Measurements from ENCODE around the gene CAMLG. TPM values are rescaled to one million over a fixed set of nuclear protein-coding genes. Genes with fewer than 3 reads are reported as not detected.

CAMLG gene
- total and polyA plus RNA-seq, 2 of the 13 experiments (the other 11 are each of a cell fraction or from before 2014, with no cell fraction given), result 14.2 to 19.8 TPM

DNA sequence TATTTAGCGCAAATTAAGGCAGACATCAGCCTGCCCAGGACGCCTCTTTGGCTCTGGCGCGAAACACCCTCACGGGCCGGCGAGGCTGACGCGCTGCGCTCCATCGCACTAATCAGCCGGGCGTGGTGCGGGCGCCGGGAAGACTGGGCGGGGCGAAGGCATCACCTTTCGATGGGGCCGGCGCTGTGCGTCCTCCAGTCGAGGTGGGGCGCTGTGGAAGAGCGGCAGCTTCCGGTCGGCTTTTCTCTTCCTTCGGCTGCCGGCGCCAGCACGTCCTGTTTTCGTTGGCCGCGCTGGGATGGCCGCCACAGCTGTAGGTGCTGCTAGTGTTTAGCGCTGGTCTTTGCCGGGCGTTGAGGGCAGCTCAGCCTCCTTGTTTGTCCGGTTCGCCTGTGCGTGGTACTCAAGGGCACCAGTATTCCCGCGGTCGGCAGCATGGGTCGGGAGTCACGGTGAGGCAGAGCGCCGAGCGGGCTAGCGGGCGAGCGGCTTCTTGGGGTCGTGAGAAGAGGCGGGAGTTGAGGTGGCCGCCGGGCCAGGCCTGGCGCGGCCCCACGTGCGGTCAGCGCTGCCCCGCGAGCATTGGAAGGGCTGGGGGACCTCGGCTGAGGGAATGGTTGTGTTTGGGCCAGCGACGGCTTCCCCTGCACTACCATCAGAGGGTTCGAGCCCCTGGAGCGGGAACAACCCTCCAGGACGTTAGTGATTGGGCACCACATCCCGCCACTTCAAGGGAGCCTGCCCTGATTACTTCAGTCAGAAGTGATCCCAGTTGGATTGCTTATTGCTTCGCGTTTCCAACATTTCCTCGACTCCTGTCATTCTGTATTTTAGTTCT lies 20.4 kb downstream of the CAMLG start, which contains the start of gene DDX46 (continued):
- TF ChIP-seq, protein P1, sequence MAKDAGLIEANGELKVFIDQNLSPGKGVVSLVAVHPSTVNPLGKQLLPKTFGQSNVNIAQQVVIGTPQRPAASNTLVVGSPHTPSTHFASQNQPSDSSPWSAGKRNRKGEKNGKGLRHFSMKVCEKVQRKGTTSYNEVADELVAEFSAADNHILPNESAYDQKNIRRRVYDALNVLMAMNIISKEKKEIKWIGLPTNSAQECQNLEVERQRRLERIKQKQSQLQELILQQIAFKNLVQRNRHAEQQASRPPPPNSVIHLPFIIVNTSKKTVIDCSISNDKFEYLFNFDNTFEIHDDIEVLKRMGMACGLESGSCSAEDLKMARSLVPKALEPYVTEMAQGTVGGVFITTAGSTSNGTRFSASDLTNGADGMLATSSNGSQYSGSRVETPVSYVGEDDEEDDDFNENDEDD (CRISPR knock-in tag; IDR thresholded peaks at IDR 0.05; ENCODE audit: borderline replicate concordance), result peak; percentile 86; the same call in 1 of the 2 replicates
- TF ChIP-seq ZNF777 (CRISPR knock-in tag; IDR thresholded peaks at IDR 0.05) (peak; percentile 63; the same call in 1 of the 2 replicates), GTF2F1 (IDR thresholded peaks at IDR 0.05; ENCODE audit: low read length) (no peak), PAX8 (CRISPR knock-in tag; IDR thresholded peaks at IDR 0.05; ENCODE audit: borderline replicate concordance) (no peak), KDM4B (CRISPR knock-in tag; IDR thresholded peaks at IDR 0.05) (peak; percentile 88; the same call in 1 of the 2 replicates), ZBTB49 (CRISPR knock-in tag; IDR thresholded peaks at IDR 0.05; ENCODE audit: borderline replicate concordance) (no peak), ZNF737 (CRISPR knock-in tag; IDR thresholded peaks at IDR 0.05; ENCODE audit: borderline replicate concordance) (0 out of 2 replicates have a peak, but pooled peaks have one; percentile 77), SPEN (CRISPR knock-in tag; IDR thresholded peaks at IDR 0.05; ENCODE audit: low read depth) (peak; percentile 97), JUN (CRISPR knock-in tag; IDR thresholded peaks at IDR 0.05) (no peak; the same call in 1 of the 2 replicates), ZNF446 (CRISPR knock-in tag; IDR thresholded peaks at IDR 0.05) (0 out of 2 replicates have a peak, but pooled peaks have one; percentile 70), ZNF101 (CRISPR knock-in tag; IDR thresholded peaks at IDR 0.05; ENCODE audit: borderline replicate concordance, low read depth) (0 out of 2 replicates have a peak, but pooled peaks have one; percentile 64), NFRKB (IDR thresholded peaks at IDR 0.05) (no peak), KLF12 (CRISPR knock-in tag; IDR thresholded peaks at IDR 0.05; ENCODE audit: borderline replicate concordance) (peak; percentile 98), ZNF577 (CRISPR knock-in tag; IDR thresholded peaks at IDR 0.05; ENCODE audit: borderline replicate concordance, low read depth) (no peak), KMT2B (CRISPR knock-in tag; IDR thresholded peaks at IDR 0.05) (peak; percentile 98), ZNF430 (CRISPR knock-in tag; IDR thresholded peaks at IDR 0.05) (peak; percentile 60; the same call in 1 of the 2 replicates), MYNN (CRISPR knock-in tag; IDR thresholded peaks at IDR 0.05; ENCODE audit: low read depth) (no peak; the same call in 1 of the 2 replicates), RXRB (CRISPR knock-in tag; IDR thresholded peaks at IDR 0.05; ENCODE audit: borderline replicate concordance) (peak; percentile 79), RBAK (CRISPR knock-in tag; IDR thresholded peaks at IDR 0.05) (0 out of 2 replicates have a peak, but pooled peaks have one; percentile 24), MIXL1 (CRISPR knock-in tag; IDR thresholded peaks at IDR 0.05) (peak; percentile 92), REL (CRISPR knock-in tag; conservative IDR thresholded peaks at IDR 0.05) (no peak; the same call in 1 of the 2 replicates), KLF15 (CRISPR knock-in tag; IDR thresholded peaks at IDR 0.05; ENCODE audit: borderline replicate concordance) (peak; percentile 41; the same call in 1 of the 2 replicates), FOXM1 (CRISPR knock-in tag; IDR thresholded peaks at IDR 0.05) (no peak)
- TF ChIP-seq, protein P2, sequence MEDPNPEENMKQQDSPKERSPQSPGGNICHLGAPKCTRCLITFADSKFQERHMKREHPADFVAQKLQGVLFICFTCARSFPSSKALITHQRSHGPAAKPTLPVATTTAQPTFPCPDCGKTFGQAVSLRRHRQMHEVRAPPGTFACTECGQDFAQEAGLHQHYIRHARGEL (CRISPR knock-in tag; IDR thresholded peaks at IDR 0.05), result no peak
- TF ChIP-seq, protein P3, sequence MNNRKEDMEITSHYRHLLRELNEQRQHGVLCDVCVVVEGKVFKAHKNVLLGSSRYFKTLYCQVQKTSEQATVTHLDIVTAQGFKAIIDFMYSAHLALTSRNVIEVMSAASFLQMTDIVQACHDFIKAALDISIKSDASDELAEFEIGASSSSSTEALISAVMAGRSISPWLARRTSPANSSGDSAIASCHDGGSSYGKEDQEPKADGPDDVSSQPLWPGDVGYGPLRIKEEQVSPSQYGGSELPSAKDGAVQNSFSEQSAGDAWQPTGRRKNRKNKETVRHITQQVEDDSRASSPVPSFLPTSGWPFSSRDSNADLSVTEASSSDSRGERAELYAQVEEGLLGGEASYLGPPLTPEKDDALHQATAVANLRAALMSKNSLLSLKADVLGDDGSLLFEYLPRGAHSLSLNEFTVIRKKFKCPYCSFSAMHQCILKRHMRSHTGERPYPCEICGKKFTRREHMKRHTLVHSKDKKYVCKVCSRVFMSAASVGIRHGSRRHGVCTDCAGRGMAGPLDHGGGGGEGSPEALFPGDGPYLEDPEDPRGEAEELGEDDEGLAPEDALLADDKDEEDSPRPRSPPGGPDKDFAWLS (CRISPR knock-in tag; IDR thresholded peaks at IDR 0.05; ENCODE audit: borderline replicate concordance), result peak; percentile 41; the same call in 1 of the 2 replicates
